GM19023 (cell line): ENCODE results near the gene SRL.

Experiments
- ATAC-seq: cut with Tn5 transposase; IDR thresholded peaks from one replicate; pipeline ENCODE4 v1.9.1; 2021; ENCODE audit warnings: mild to moderate bottlenecking, moderate library complexity; ENCODE audit not compliant: unreplicated experiment

The SRL gene

DNA sequence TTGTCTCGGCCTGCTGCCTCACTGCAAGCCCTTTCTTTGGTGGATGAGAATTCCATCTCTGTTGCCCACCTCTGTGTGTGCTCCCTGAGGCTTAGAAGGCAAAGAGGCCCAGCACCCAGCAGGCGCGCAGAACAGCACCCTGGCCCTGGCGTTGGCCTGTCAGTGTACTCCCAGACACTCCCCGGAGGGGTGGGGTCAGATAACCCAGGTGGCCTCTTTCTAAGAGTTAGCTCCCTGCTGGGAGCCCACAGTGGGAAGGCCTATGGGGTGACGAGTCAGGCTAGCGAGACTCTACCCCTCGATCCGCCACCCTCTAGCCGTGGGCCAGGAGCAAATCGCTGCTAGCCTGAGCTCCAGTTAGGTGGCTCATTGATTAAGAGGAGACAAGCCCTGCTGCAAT, 38.1 kb downstream of the SRL start:
- no peak for ATAC-seq

DNA sequence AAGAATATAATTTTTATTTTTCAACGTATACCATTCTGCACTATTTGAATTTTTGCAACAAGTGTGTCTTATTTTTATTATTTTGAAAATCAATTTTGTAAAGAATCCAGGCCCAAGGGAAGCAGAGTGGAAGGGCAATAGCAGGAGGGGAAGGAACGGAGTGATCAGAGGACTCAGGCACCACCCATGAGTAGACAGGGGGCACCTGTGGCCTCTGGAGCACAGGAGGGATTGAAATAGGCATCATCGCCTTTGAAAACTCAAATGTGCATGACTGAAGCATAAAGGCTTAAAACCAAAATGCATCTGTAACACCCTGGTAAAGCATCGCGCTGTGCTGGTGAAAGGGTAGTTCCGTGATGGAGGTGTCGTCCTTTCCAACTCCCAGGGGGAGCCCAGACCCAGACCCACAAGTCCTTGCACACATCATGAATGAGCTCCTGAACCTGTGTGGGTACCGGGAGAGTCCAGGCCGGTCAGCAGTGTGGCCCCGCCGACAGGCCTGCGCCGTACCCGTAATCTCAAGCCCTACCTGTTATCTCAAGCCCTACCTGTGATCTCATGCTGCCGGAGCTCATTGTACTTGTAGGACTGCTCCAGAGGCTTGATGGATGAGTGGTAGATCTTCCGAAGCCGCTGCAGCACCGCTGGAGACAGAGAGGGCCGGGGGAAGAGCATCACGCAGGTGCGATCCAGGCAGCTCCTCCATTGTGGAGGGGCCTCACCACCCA, 39.1 kb downstream of the SRL start:
- no peak for ATAC-seq

DNA sequence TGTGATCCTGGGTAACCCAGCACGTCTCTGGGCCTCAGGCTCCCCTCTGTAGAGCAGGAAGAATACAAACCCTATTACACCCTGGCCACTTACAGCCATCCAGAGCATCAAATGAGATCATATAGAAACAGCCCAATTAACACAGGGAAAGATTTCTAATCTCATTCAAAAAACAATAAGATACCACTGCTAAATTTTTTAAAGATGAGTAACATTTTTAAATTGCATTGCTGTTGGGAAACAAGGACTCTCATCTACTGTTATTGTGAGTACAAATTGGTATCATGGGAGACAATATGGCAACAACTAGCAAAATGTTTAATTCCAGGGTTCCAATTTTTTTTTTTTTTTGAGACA, 41.1 kb downstream of the SRL start:
- no peak for ATAC-seq

DNA sequence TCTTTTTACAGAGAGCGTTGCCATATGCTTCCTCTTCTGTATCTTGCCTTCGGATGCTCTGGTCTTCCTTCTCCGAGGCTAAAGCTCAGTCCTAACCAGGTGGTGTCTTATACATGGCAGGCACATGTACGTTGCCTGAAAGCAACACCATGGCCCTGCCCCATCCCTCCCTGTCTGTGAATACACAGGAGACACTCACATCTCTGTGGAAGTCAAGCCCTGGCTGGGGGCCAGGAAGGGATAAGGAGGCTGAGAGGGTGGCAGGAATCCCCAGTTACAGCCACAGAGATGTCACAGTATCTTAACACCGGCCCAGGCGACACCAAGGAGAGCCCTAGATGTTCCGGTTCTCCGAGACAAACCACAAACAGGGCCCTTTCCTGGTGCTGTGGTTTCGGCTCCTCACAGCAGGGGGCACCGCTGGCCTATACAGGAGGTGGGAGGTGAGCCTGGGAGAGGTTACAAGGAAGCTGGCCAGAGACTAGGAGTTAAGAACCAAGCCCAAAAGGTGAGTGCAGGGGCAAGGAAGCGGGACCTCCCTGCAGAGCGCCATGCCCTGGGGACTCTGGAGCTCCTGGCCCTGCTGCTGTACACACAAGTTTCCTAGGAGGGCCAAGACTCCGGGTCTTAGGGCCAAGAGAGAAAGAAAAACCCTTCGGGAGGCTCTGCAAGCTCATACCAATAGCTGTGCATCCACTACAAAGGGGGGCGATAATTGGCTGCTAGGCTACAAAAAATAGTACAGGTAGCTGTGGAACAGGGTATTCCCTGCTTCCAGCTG, 41.7 kb downstream of the SRL start:
- ATAC-seq, result no peak

DNA sequence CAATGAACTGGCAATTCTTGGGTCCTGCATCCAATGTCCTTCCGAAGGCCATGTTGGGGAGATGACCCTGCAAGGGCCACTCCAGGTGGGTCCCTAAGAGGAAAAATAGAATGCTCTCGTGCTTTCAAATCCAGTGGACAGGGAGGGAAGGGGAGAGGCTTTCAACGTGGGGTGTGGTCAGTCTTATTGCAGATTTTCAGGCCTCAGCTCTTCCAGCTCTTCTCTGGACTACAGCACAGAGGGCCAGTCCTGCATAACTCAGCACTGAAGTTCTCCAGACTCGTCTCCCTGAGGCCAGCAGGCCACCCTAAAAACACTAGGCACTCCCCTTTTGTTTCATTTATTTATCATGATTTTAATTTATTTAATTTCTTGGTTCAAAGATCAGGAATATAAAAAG, 43.1 kb downstream of the SRL start:
- ATAC-seq, result no peak

GRCh38 chr16:4194661-4195060, 47.2 kb downstream of the SRL start:
- ATAC-seq, result no peak

DNA sequence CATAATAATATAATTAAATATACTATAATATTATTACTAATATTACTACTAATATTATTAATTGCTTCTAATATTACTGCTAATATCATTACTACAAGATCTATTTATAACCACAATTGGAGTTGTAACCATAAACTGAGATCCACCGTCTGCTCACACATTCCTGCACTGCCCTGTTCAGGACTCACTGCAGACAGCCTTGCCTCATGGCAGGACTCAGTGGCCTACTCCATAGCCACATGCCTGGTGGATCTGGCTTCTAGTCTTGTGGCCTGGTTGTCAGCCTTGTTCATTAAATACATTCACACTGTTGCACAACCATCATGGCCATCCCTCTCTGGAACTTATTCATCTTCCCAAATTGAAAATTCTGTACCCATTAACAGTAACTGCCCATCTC, 48.0 kb downstream of the SRL start:
- no peak for ATAC-seq

DNA sequence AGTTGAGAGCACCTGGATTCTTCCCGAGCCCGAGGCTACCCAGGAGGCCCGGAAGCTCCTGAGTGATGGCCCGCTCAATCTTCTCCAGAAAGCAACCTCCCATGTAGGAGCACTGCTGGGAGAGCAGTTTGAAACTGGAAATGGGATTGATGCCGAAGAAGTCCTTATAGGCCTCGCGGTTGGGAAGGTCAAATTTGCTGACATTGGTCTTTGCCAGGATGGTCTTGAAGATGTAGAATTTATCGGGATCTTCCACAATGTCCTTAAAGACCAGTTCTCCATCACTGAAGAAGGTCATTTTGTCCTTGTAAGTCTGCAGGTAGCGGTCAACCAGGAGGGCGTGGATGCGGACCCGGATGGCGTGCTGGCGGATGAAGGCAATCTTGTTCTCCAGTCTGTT, 49.7 kb downstream of the SRL start:
- ATAC-seq, result no peak

- no peak for ATAC-seq
Observed at GRCh38 chr16:4190712-4191333, 51.1 kb downstream of the SRL start.

GRCh38 chr16:4190086-4190485, 51.8 kb downstream of the SRL start:
- ATAC-seq, result no peak

GRCh38 chr16:4184038-4184702, 57.7 kb downstream of the SRL start:
- no peak for ATAC-seq

DNA sequence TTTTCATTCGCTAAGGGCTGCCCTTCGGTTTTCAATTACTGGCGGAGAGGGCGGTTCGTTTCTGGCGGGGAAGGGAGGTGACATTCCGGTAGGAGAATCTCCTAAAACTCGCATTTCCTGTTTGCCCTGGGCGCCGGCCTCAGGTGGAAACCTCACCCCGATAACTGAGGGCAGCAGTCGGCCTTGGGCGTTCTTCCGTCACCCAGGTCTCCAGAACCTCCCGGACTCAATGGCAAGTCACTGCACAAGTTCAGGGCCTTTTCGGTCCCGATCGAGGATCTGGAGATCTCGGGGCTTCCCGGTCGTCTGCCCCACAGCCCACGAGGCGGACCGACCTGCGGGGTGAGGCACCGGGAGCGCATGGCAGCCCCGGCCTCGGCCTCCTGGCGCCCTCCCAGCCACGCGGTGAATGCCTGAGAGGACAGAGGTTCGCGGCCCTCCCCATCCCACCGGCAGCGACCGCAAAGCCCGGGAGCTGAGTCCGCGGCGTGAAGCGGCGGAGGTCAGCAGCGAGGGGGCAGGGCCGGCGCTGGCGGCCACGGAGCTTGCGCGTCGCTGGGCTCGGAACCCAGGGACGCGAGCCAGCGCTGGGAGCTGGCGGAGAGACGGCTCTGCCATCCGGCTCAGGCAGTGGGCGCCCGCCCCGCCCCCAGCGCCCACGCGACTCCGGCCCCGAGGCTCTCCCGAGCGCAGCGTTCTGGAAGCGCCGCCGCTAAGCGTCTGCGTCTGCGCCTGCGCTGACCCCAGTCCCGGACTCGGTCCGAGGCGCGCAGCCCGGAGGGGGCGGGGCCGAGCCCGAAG, 58.4 kb downstream of the SRL start:
- ATAC-seq, result peak; percentile 89

DNA sequence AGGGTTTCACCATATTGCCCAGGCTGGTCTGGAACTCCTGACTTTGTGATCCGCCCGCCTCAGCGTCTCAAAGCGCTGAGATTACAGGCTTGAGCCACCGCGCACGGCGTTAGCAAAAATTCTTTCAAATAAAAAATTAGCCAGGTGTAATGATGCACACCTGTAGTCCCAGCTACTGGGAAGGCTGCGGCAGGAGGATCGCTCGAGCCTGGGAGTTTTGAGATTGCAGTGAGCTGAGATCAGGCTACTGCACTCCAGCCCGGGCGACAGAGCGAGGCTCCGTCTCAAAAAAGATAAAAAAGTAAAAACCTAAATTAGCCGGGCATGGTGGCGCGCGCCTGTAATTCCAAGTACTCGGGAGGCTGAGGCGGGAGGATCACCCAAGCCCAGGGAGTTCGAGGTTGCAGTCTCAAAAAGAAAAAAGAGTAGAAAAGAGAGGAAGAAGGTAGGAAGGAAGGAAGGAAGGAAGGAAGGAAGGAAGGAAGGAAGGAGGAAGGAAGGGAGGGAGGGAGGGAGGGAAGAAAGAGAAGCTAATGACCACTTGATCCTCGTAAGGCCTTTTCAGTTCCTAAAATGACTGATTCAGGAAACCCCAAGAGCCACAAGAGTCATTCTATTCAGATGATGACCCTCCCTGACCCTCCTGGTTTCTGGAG, 59.2 kb downstream of the SRL start:
- peak; percentile 32 for ATAC-seq

DNA sequence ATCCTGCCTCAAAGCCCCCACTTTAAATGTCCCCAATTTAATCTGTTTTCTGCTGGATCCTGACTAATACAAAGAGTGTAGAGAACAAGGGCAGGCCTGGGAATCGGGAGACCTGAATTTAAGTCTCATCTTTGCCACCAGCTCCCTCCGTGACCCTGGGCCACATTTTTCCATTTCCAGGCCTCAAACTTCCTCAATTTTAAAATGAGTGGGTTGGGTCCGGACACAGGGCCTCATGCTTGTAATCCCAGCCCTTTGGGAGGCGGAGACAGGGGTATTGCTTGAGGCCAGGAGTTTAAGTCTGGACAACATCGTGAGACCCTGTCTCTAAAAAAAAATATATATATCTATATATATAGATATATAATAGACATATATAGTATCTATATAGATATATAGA, 61.4 kb downstream of the SRL start:
- no peak for ATAC-seq

DNA sequence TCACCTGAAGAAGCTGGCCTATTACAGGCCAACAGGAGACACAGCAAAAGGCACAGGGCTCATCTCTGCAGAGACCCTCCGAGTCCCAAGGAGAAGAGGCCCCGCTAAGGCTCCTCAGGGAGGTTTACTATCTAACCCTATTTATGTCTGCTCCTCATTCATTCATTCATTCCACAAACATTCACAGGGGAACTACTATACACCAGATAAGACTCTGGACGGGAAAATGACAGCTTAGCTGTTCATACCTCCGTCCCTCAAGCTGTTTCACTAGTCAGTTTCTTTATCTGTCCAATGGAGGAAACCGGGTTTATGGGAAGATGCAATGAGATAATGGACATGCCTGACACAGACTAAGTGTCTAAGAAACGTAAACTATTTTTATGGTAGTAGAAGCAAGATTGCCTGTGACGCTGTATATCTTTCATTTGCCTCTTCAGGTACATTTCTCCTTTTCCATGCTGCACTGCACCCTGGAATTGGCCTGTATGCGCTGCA, 62.1 kb downstream of the SRL start:
- ATAC-seq, result no peak

GRCh38 chr16:4179020-4179419, 62.9 kb downstream of the SRL start:
- no peak for ATAC-seq

- no peak for ATAC-seq
Observed at GRCh38 chr16:4178468-4179010, 63.3 kb downstream of the SRL start.

DNA sequence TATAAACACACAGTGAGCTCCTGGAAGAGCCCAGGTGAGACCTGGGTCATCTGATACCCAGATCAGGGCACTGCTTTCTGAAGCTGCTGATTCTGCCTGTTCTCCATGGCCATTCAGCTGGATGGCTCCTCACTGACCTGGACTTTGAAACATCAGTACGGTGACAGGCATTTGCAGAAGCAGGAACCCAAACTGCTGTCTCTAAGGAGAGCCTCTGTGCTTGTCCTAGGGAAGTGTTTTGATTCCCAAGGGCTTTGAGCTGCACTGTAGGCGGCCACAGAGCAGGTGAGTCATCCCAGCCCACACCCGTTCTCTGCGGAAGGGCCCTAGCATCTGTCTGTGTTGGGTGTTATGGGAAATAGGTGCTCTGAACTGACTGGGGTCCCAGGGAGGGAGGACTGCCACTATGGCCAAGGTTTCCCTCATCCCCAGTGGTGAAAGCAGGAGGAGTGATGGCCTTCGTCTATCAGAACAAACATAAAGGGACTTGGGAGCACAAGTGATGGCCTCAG, 64.9 kb downstream of the SRL start:
- no peak for ATAC-seq

- ATAC-seq, result no peak
Observed at GRCh38 chr16:4175849-4176248, 66.0 kb downstream of the SRL start.

- no peak for ATAC-seq
Observed at GRCh38 chr16:4172070-4172469, 69.8 kb downstream of the SRL start.
